HG03571 (cell line): ENCODE results near the gene TMEM108.

Experiments
- ATAC-seq: cut with Tn5 transposase; IDR thresholded peaks from one replicate; pipeline ENCODE4 v1.9.1; 2021; ENCODE audit not compliant: unreplicated experiment

The TMEM108 gene

GRCh38 chr3:133161656-133162055 lies 123.5 kb downstream of the TMEM108 start:
- no peak for ATAC-seq

DNA sequence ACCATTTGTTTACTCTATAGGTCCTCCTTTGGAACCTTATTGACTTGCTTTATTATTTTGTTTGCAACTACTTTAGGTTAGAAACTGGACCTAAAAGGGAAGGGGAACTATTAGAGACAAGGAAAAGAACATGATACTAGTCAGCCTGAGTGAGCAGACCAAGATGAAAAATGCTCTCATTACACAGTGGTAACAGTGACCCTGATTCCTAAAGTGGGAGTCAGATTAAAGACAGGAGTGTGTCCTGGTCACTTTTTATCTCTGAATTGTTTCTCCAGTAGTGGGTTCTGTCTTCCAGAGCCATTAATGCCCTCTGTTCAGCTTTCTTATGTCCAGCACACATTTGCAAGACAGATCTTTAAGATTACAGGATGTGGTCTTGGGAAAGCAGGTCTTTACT lies 124.1 kb downstream of the TMEM108 start:
- no peak for ATAC-seq

- no peak for ATAC-seq
Measured at GRCh38 chr3:133162670-133163305, 124.6 kb downstream of the TMEM108 start.

- no peak for ATAC-seq
Measured at GRCh38 chr3:133167340-133168024, 129.3 kb downstream of the TMEM108 start.

DNA sequence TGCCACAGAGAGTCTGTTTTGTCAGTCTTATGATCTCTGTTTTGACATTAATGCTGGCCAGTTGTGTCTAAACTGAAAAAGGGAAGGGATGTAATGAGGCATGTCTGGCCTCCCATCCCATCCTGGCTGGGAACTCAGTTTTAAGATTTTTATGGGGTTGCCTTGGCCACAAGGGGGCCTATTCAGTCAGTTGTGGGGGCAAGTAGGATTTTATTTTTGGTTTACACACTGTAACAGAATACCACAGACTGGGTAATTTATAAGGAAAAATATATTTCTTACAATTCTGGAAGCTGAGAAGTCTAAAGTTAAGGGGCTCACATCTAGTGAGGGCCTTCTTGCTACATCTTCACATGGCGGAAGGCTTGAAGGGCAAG lies 129.8 kb downstream of the TMEM108 start:
- ATAC-seq, result no peak

DNA sequence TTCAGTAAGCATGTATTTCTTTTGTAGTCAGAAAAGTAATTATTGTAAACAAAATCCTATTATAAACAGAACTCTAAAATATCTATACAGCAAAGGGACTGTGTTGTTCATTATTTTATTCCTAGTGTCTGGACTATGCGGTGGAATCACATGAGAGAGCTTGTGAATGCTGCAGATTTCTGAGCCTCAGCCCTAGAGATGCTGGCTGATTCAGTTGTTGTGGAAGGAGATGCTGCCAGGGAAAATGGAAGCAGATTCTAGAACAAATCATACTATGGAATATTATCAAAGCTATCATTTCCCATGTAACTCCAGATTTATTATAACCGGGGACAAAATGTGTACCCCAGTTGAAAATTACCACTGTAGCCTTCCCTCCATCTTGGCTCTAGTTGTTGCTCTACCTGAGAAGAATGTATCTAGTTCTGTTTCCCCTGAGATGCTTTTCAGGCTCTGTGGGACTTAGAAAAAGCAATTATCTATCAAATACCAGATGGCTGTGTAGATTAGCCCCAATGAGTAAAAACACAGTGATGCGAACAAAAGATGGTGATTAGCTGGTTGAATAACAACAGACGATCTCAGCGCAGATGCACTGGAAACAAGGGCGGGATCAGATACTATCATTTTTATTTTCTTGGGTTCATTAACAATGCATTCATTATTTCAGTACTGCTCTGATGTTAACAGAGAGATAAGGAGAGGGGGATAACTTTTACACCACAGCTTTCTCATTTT lies 131.3 kb downstream of the TMEM108 start:
- no peak for ATAC-seq

DNA sequence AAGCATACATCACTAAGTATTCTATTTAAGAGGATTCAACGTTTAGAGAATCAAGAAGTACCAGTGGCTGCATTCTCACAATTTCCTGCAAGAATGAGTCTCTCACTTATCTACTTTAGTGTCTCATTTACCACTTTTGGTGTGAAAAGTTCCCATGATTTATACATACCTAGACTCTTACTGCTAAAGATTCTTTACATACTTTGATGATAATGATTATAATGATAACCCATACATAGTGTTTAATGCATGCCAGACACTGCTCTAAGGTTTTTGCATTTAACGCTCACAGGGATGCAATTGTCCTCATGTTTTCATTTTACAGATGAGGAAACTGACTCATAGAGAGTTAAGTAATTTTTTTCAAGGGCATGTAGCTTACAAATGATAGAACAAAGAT lies 133.6 kb downstream of the TMEM108 start:
- ATAC-seq, result no peak

DNA sequence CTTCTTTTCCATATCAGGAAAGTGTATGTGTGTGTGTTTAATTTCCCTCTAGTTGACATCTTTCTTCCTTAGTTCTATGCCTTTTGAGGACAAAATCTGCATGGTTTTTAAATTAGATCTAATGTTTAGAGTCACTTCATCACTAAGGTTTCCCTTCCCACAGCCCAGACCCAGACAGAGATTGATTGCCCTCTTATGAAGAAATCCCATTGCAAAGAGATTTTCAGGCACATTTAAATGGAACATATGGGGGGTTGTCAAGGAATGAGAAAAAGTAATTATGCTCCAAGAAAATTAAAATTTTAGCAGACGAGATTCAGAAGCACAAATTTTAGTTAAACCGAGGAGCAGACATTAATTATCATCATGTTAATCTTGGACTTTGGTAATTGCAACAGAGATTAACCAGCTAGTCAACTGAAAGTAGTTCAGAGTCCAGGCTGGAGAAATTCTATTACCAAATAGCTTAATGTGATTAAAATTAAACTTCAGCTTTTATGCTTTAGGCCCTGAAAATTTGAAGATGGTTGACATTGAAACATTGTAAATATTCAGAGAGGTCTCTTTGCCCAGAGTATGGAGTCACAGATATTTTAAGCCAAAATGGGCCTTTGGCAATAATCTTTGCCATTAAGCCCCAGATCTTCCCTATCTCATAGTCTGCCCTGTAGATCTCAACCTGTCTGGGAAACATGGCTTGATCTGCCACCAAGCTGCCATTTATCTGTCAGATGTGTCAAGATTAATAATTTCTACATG lies 143.4 kb downstream of the TMEM108 start:
- ATAC-seq, result no peak

- ATAC-seq, result no peak
Measured at GRCh38 chr3:133187870-133188379, 149.7 kb downstream of the TMEM108 start.

- ATAC-seq, result no peak
Measured at GRCh38 chr3:133188996-133189395, 150.8 kb downstream of the TMEM108 start.

GRCh38 chr3:133189893-133190292 lies 151.7 kb downstream of the TMEM108 start:
- ATAC-seq, result no peak

DNA sequence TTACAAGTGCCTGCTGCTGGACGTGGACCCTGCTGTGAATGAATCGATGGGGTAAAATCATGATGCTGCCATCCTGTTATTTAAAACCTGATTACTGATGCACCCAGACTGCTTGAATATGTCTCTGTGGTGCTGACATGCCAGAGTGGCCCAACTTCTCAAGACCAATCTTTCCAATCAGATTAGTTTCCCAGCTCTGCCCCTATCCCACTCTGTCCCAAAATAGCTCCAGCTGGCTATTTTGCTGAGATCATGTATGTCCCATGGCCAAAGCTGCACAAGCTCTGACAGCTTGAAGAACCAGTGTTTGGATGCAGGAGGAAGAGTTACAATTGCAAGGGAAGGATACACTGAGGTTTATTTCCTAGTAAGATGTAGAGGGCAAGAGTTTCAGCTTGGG lies 153.6 kb downstream of the TMEM108 start:
- ATAC-seq, result no peak

DNA sequence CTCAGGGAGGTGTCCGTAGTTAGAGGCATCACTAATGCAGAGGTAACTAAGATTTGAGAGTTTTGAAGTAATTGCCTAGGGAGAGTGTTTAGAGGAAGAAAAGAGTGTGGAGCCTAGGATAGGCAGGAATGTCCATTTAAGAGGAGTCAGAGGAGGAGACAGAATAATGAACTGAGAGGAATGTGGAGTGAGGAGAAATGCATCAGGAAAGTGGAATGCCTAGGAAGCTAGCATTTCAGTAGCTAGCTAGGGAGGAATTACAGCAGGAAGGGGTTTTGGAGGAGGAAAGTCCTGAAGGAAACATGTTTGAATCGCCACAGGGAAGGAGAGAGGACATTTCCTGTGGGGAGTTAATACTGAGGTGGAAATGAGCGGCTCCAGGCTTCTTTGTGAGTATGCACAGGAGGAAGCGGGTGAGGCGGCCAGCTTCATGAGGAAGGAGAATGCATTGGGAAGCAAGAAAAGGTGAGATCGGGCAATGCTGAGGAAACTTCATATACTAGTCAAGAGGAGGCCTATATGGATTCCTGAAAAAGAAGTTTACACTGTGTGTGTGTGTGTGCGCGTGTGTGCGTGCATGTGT lies 154.3 kb downstream of the TMEM108 start:
- no peak for ATAC-seq

DNA sequence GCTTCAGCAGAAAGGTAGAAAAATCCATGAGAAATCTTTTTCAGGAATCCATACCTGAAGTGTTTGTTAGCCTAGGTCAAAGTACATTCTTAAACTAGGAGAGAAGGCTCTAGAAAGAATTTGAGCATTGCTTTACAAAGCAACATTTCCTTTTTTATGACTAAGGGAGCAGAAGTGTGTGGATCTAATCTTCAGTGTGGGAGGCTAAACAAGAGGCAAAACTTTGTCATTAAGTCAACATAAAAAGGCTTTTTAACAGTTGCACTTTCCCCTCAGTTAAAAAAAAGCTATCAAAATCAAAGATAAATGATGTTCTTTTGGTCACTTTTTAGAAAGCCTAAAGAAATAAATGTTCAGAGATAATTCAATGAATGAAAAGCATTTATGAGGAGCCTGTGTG lies 154.8 kb downstream of the TMEM108 start:
- ATAC-seq, result no peak

GRCh38 chr3:133196527-133196926 lies 158.3 kb downstream of the TMEM108 start:
- ATAC-seq, result no peak

- no peak for ATAC-seq
Measured at GRCh38 chr3:133197619-133198018, 159.4 kb downstream of the TMEM108 start.

GRCh38 chr3:133206921-133207320 lies 168.7 kb downstream of the TMEM108 start:
- ATAC-seq, result no peak

- ATAC-seq, result no peak
Measured at GRCh38 chr3:133208184-133208583, 170.0 kb downstream of the TMEM108 start.

DNA sequence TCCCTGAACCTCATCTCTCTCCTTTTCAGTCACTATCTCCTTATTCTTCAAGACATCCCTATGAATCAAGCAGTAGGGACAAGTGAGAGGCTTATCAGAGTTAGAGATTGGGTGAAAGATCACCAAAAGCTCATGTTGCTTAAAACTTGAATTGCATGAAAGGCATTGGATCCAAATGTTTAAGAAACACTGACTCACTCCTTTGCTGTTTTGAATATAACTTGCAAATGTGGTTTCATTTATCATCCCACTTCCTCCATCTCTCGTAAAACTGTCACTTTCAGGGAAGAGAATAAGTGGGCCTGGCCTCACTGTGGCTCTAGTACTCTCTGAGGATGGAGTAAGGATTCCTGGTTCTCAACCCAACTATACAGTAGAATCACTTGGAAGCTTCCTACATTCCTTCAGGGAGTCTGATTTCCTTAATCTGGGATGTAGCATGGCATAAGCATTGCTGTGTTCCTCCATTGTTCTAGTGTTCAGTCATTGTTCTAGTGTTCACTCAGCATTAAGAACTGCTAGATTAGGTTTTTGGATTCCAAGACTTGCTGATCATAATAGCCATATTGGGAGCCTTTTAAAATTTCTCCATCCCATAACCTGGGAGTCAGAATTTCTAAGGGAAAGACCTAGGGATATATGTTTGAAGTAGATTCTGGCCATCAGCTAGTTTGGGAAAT lies 171.8 kb downstream of the TMEM108 start:
- no peak for ATAC-seq

GRCh38 chr3:133210656-133211055 lies 172.5 kb downstream of the TMEM108 start:
- no peak for ATAC-seq
